Globus pallidus (tissue), 1 donor: ENCODE data around the gene VDR.

Experiments used
- DNase-seq: peaks from one replicate; pipeline ENCODE4 v3.0.0-alpha.2; 2015; ENCODE audit warnings: low spot score

Gene VDR

DNA sequence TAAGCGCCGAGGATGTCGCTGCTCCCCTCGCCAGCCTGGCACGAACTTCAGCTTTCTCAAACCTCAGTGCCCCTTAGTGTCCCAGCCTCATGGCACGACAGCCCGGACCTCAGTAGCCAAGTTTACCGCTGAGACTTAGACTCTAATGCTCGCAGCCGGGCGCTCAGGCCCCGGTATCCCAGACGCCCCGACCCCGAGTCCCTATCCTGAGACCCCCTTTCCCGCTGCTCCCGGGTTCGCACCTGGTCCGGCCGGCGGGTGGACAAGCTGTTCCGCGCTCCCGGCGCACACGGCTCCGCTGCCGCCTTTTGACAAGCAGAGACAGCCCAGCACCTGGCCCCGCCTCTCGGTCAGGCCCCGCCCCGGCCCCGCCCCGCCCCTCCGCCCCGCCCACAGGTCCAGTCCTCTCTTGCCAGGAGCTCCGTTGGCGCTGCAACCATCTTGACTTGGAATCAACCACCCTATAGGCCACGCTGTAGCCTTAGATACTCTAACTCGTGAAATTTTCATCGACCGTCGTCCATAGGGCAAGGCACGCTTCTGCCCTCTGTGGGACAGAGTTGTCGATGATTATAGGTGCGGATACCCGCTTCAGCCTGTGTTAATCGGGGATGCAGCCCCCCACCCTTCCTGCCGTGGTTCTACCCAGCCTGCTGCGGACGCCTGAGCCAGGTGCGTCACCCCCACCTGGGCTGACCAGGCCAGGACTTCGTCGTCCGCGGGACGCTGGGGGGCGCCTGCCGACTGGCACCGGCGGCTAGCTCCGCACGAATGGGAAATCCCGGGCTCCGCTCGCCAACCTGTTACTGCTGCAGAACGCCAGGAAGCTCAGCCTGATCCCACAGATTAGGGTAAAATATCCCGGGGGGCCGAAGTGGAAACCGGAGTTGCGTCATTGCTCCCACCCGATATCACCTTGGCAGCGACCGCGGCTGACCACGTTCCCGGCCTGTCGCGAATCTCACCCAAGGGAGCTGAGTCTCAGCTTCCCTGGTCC lies at the start of gene VDR:
Gene VDR, minus strand, starts transcription at position 282 of the 997 bp plus-strand sequence. CDS start 25,881 bp downstream, outside the sequence.
- peak; percentile 11 for DNase-seq

DNA sequence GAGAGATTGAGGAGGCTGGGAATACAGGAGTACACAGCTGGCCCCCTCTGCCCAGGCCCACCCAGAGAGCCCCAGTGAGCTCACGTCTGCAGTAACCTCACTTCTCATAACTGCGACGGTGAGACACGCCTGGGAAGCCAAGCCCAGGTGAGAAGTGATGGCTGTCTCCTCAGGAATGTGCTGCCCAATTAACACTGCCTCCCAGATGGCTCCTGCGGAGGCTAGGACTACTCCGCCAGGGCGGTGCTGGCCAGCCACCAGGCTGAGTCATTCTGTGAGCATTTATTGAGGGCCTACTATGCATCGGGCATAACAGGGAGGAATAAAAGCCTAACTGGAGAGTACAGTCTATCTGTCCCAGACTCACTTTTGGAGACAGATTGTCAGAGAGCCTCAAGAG lies 49.3 kb upstream of the VDR start:
- no peak for DNase-seq

DNA sequence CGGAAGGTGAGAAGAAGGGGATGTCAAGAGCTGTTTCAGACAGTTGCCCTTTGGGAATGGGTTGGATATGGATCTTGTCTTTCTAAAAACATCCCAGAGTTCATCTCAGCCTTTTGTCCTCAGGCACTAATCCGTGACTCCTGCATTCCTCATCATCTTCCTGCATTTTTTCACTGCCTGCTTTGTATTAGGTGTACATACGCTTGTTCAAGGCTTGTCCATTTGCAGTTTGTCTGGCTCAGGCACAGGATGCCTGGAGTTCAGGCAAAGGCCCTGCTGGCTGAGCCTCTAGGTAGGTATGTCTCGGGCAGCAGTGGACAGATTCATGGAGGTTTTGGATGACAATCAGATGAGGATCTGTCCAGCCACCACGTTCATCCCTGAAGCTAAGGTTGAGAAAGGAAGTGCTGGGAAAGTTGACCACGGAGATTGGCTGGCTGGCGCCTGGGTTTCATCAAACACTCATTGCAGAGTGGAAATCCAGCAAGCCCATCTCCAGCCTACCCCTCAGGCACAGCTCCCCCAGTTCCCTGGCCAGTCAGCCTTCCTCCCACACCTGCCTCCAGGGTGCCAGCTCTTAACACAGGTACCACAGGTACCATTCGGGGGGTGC lies 46.2 kb upstream of the VDR start:
- DNase-seq, result no peak

DNA sequence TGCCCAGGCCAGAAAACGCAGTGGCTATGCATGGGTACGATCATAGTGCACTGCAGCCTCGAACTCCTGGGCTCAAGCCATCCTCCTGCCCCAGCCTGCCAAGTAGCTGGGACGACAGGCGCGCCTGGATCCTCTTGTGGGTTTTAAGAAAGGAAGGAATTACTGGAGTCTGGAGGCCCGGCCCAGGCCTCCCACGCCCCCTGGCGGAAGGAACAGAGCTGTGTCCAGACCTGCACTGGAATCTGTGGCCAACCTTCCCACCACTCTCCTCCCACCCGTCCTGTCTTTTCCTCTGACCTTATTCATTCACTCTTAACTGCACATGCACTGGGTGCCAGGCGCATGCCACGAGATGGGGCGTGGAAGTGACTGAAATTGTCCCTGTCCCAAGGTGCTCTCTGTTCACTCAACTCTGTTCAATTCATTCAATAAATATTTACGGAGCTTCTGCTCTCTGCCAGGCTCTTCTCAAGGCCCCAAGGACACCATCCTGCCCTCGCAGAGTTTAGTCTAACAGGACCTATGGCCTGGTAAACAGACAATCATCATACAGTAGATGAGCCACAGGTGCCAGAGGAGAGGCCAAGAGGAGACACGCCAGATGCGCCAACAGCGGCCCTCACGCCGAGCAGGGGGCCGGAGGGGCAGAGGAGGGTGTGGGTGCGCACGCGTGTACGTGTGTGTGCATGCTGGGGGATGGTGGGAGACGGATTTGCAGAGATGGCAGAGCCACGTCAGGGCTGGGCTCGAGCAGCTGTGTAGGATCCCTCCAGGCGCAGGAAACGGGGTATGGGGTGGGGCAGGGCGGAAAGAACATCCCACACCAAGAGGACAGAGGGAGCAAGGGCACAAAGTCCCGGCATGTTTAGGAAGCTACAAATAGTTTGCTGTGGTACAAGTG lies 44.9 kb upstream of the VDR start:
- DNase-seq, result peak; percentile 25

DNA sequence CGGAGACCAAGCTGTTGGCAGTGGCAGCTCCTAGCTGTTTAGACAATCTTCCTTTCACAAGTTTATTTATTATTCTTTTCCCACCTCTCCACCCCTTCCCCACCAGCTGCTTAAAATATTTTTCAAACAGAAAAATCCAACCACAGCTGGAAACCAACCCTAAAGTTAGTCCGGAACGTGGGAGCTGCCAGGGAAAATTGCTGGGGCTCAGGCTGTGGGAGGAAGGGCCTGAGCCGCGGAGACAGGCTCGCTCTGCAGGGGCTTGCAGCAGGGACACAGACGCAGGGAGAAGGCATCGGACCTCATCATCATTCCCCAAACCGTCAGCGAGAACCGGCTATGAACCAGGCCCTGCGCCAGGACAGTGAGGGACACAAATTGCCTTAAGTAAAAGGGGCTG lies 42.5 kb upstream of the VDR start:
- no peak for DNase-seq

DNA sequence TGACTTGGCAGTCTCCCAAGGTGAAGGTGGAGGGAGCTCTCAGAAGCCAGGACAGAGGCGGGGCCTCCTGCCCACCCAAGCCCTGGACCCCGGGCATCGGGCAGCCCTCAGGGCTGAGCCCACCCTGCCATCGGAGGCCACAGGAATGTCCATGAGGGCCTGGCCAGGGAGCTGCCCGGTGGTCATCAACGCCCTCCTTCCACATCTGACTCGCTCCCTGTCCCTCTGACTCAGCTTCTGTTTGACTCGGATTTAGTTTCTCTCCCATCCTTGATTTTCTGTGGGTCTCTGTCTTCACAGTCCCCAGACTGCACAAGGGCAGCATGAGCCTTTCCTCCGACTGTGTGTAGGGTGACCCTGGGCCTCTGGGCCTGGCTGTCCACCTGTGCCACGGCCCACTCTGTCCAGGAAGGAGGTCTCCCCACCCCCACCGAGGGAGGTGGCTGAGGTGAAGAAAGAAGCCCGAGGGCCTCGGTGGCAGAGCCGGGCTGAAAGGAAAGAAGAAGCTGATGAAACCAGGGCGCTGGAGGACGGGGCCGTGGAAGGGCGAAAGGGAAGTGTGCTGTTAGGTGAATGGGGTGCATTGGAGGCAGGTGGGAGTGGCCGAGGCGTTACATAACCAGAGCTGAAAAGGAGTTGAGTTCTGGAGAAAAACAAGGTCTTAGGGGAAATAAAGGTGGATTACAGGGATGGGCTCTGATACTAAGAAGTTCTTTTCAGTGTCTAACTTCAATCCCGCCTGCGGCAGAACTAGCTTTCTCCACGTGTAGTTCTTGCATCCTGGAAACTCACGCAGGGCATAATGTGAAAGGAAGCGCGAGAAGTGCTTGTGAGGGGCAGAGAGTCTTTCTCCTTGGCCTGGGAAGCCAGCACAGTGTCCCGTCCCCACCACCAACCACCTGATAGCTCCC lies 41.9 kb upstream of the VDR start:
- DNase-seq, result no peak

DNA sequence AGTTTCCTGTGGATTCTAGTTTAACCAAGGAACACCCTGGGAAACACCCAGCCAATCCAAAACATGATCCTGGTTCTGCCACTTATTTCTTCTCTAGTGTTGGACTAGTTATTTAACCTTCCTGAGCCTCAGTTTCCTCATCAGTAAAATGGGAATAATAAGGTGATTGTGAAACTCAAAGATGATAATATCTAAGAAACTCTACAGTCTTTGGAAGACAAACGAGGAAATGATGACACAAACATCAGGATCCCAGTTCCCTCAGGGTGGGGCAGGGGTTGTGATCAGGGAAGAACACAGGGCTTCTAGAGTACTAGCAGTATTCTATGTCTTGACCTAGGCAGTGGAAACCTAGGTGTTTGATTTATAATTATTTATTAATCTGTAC lies 40.5 kb upstream of the VDR start:
- no peak for DNase-seq

DNA sequence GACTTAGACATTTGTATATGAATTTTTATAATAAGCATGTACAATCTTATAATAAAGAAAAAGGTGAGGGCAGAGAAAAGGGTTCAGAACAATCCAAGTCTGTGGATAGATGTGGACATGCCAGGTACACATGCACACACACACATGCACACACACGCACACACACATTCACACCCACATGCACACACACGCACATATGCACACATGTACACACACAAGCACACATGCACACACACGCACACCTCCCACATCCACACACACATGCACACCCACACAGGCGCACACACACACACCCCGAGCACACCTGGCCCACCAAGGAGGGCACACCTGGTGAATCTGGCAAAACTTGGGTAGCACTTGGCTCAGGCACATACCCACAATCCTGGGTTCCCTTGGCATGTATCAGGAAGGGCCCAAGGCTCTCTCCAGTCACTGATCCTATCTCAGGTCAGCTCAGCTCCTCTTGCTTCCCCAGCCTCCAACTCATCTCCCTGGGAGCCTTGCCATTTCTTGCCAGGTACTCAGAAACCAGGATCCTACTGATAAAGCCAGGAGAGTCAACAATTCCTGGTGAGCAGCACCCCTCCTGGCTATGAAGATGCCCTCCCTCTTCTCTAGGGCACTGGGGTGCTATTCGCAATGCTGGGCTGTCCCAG lies 40.0 kb upstream of the VDR start:
- no peak for DNase-seq

DNA sequence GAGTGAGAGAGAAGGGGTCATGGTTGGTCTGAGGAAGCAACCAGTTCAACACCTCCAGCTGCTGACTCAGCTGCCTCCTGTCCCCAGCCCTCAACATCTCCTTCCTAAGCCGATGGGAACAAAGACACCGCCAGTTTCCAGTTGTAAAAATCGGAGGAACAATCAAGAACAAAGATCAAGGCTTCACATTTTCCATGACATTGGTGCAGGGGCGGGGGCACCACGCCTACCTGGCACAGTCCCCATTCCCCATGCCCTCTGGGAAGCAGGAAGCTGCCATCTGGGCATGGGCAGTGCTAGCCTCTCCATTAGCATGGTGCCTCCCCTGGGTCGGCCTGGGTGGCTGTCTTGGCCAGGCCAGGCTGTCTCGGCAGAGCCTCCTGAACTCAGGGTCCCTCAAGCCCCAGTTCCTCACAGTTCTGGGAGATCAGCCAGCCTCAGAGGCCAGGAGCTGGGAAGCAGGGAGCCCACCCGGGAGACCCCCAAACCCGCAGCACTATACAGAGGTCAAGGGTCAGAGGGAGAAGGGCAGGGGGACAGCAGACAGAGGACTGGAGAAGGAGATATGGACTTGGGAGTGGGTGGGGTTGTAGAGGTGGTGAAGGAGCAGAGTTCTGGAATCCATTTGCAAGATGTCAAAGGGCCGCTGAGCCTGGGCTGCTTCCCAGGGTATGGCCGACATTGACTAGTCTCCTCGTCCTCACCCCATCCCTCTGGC lies 39.0 kb upstream of the VDR start:
- DNase-seq, result no peak

DNA sequence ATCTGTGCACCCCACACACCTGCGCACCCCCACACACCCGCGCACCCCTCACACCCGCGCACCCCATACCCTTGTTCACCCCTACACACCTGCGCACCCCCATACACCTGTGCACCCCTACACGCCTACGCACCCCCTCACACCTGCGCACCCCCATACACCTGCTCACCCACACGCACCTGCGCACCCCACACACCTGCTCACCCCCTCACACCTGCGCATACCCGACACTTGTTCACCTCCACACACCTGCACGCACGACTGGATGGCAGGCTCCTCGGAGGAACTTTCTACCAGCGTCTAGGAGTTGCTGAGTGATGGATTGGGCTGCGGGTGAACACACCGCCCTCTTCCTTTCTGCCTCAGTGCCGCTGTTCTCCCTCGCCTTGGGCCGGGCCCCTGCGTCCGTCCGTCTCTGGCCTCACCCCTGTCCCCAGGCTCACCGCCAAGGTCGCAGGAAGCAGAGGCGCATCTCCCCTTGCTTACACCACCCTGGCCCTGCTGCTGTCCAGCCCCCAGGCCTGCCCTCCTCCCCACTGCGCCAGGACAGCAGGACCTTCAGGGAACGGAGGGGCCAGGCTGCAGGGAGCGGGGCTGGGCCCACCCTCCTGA lies 37.9 kb upstream of the VDR start:
- no peak for DNase-seq

DNA sequence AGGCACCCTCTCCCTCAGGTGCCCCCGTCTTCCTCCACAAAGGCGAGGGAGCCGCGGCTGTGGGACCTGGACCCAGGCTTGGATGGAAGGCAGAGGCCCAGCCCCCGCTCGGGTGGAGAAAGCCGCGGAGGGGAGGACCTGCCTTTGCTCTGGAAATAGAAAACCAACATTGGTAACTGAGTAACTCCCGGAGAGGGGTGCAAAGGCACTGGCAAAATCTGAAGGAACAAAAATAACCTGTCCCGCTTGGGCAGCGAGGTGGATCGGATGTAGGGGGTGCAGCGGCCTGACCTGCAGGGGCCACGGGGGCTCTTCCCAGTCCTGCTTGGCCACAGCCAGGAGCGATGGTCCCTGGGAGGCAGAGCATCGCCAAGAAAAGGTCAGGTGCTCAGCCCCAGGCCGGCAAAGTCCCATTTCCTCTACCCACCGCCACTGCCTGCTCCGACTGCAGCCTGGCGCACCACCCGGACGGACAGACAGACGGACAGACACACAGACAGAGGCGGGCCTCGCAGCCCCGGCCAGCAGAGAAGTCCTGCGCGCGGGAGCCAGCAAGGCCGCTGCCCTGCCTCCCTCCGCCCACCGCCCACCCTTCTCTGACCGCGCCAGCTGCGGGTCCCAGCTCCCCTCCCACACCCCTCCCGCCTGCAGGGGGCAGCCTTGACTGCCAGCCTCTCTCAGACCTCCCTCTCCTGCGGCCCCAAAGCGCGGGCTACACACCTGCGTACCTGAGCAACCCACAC lies 37.2 kb upstream of the VDR start:
- DNase-seq, result no peak

DNA sequence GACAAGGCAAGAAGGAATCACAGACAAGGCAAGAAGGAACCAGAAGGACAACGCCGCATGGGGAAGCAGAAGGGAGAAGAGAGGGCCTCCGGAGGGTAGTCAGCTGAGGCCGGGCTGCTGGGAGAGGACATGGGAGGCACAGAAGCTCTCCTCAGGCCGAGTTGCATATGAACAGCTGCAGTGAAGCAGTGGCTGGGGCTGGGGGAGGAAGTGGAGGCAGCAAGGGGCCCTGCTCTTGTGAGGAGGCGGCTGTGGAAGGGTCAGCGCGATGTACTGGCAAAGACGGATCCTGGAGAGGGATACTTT lies 36.6 kb upstream of the VDR start:
- no peak for DNase-seq

DNA sequence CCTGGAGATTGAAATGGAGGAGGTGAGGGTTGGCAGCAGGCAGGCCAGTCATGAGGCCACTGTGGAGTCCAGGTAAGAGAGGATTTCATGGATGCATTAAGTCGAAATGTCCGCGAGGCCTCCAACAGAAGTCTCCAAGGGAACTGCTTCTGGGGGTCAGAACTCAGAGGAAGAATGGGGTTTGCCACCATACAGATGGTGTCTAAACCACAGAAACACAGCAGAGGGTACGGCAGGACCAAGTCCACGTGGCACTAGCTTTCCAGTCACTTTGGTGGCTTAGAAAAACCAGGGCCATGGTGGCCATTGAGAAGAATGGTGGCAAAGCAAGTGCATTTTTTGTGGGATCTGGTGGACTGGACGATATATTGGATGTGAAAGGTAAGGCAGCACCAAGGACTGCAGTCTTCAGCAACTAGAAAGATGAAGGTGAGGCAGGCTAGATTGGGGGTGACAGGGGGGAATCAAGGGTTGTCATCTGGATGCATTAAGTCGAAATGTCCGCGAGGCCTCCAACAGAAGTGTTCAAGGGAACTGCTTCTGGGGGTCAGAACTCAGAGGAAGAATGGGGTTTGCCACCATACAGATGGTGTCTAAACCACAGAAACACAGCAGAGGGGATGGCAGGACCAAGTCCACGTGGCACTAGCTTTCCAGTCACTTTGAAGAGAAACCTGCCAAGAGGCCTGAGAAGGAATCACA lies 36.1 kb upstream of the VDR start:
- DNase-seq, result no peak

DNA sequence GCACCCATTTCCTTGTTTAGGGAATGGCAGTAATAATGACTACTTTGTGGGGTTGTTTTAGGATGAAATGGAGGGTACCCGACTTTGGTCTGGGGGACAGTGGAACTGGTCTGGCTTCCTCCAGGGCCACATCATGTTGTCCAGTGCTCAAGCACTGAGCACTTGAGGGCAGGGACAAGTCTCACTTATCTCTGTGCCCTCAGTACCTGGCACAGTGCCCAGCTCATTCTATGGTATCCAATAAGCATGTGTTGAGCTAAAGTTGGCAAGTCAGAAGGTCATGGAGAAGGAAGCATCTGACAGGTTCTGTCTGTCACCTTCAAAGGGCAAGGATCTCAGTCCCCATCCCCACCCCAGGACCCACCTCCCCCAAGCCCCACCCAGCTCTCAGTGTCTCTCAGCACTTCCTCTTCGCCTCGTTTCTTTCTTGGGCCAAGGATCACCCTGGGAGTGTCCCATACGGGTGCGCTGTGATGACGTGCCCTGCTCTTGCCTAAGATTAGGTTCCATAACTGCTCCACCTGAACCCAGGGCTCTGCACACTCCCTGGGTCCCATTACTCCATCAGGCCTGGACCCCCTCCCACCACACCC lies 34.3 kb upstream of the VDR start:
- DNase-seq, result no peak

DNA sequence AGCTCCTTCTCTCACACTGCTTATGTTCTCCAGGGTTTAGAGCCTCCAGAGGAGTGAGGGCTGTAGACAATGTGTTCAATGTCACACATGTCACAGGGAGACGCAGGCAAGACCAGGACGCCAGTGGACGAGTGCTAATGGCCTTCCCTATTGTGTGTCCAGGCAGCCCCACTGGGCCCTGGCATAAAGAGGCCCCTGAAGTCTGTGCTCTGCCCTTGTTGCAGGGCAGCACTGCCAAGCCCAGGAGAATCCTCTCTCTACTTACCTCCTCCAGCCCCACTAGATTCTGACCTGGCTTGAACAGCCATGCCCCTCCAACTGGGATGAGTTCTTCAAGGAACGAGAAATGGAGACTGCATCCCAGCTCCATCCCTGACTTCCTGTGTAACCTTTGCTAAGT lies 33.8 kb upstream of the VDR start:
- DNase-seq, result no peak

DNA sequence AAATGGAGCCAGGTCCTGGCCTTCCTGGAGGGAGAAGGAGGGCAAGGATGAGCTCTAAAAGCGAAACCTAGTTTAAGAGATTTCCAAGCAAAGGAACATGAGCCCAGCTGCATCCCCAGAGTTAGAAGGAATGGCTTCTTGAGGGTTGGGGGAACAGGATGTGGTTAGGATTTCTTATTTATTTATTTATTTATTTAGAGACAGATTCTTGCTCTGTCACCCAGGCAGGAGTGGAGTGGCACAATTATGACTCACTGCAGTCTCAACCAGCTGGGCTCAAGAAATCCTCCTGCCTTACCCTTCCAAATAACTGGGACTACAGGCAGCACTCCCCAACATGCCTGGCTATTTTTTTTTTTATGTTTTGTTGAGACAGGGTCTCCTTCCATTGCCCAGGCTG lies 33.3 kb upstream of the VDR start:
- DNase-seq, result no peak

DNA sequence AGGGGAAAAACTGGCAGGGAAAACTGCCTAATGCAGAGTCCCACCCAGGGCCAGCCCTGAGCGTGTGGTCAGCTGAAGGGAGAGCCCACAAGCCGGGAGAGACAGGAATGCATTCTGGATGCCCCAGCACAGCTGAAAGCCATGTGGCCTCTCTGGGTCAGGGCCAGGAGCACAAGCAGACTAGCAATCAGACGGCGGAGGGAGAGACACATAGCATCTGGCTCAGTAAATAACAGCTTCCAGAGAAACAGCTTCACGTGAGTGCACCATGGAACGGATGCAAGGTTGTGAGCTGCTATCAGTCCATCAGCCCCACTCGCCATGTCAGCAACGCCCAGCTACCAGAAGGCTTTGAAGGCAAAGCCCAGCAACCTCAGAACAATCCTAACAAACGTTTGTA lies 30.4 kb upstream of the VDR start:
- DNase-seq, result peak; percentile 4

DNA sequence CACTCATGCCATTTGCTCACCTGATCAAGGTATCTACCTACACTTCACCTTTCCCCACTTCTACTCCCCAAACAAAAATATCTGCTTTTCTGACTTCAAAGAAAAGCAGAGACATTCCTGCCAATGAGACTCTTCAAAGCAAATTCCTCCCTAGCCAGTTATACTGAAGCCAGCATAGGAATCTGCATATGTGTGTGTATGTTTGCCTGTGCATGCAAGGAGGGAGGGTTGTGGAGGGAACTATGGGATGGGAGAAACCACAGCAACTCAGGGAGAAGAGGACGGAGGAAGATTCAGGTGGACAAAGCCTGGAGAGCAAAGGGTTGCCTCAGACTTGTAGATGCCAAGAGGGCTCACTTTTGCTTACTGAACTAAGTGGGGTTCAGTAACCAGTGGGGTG lies 26.4 kb upstream of the VDR start:
- no peak for DNase-seq
